H1 (cell line): ENCODE measurements around the gene ZNF280B. TPM values are rescaled to one million over a fixed set of nuclear protein-coding genes. Genes with fewer than 3 reads are reported as not detected.

Source experiments
- CREB1 ChIP-seq: IDR thresholded peaks from 2 replicates; pipeline ENCODE4 v1.6.1; 2012; ENCODE audit warnings: inconsistent platforms
- EP300 ChIP-seq, 2 experiments: IDR thresholded peaks; 1 replicate in 1 of 2; 2 replicates in 1 of 2; pipeline ENCODE4 v1.6.1; 2011 to 2012; ENCODE audit warnings: low read depth in 2 of 2, low read length in 2 of 2, mild to moderate bottlenecking in 2 of 2, borderline replicate concordance in 1 of 2, inconsistent platforms in 1 of 2, moderate library complexity in 1 of 2
- polyA plus RNA-seq, 7 experiments: library from polyadenylated mRNA; depleted of rRNA in 3 of 7; stranded (reverse) in 5 of 7; unstranded in 2 of 7; fragments of >200 nt in 5 of 7; fragments of 200-250 nt in 2 of 7; gene quantifications; 1 replicate in 5 of 7; 2 replicates in 1 of 7; 4 replicates in 1 of 7; pipeline versions ENCODE4 v1.2.1 to v1.2.3, GENCODE V29; 2011 to 2013; ENCODE audit warnings: missing spikeins in 2 of 7, mixed read lengths in 2 of 7
- total RNA-seq: library from RNA; stranded (reverse); fragmentation: NEBNext Ultra II Directional; extraction: Animal tissue kit (Norgen Biotek cat#: 25700); gene quantifications from 2 replicates; pipeline ENCODE4 v1.2.1, GENCODE V29; 2021

ZNF280B gene
- total and polyA plus RNA-seq, 2 of the 8 experiments (the other 6 are each of a cell fraction or from before 2014, with no cell fraction given) = 4.8 to 11.7 TPM

- TF ChIP-seq CREB1 (no peak), EP300 (IDR thresholded peaks at IDR 0.05; ENCODE audit: borderline replicate concordance in 1 of 2, low read depth in 2 of 2, low read length in 2 of 2) (no peak)
- TF ChIP-seq, all 59 proteins: peak for 0
Observed at GRCh38 chr22:22479116-22479515, 29.4 kb downstream of the ZNF280B start (continued).
